Liver (tissue), 3 donors: ENCODE data around the gene DDO.

Experiments used
- CTCF ChIP-seq: fragments of 150-350 bp; IDR thresholded peaks from 2 replicates; pipeline ENCODE4 v1.5.1; 2017; ENCODE audit warnings: improper control_type of control experiment, low read depth, low read length; ENCODE audit not compliant: missing input control
- FOXA1 ChIP-seq: IDR thresholded peaks from 2 replicates; pipeline ENCODE4 v1.6.1; 2016; ENCODE audit warnings: antibody characterized with exemption
- RAD21 ChIP-seq, 2 donors: IDR thresholded peaks; 2 replicates each; pipeline ENCODE4 v1.6.1; 2016; ENCODE audit warnings: antibody characterized with exemption in 2 of 2, mild to moderate bottlenecking in 2 of 2
- REST ChIP-seq: IDR thresholded peaks from 2 replicates; pipeline ENCODE4 v1.6.1; 2016; ENCODE audit warnings: antibody characterized with exemption, mild to moderate bottlenecking
- TAF1 ChIP-seq: conservative IDR thresholded peaks from 2 replicates; pipeline ENCODE4 v1.6.1; 2016; ENCODE audit warnings: antibody characterized with exemption, mild to moderate bottlenecking
- donor health status: healthy.
- donor health status: healthy.

- TF ChIP-seq CTCF (no peak), FOXA1 (no peak), REST (no peak), TAF1 (no peak), RAD21 (IDR thresholded peaks at IDR 0.05) (no peak)
These were observed 36.8 kb downstream of the DDO start for GRCh38 chr6:110378552-110378951.
